ENCODE results near the gene IL18RAP. TPM values are rescaled to one million over a fixed set of nuclear protein-coding genes. Genes with fewer than 3 reads are reported as not detected.

IL18RAP gene
- total RNA-seq, 1 donor from 2014 or later = not detected

DNA sequence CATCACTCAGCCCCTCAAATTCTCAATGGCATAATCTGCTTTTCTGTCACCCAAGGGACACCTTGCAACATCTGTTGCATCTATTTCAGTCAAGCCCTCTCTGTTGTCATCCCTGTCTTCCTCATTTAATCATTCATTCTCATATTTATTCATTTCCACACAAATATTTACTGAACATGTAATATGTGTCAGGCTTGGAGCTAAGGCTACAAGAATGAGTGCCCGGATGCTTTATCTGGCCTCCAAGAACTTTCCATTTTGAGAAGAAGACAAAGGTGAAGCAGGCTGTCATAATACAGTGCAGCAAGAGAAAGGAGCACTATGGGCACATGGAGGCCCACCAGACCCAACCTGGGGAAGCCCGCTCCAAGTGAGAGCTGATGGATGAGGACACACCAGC lies 15.6 kb downstream of the IL18RAP start:
- no peaks in the 10 kb centered on the region for H3K9me3 Mint-ChIP-seq (ENCODE audit: unreplicated experiment)
- no peak overlapping the region for H3K27ac Mint-ChIP-seq (ENCODE audit: unreplicated experiment)
- H3K27me3 Mint-ChIP-seq (ENCODE audit: unreplicated experiment) = no peaks in the 10 kb centered on the region
- DNase-seq (ENCODE audit: low spot score) = no peak
- H3K36me3 Mint-ChIP-seq (ENCODE audit: low read depth, unreplicated experiment) = no peaks in the 10 kb centered on the region
- H3K4me3 Mint-ChIP-seq (ENCODE audit: unreplicated experiment) = no peak overlapping the region
- TF ChIP-seq, protein P1, sequence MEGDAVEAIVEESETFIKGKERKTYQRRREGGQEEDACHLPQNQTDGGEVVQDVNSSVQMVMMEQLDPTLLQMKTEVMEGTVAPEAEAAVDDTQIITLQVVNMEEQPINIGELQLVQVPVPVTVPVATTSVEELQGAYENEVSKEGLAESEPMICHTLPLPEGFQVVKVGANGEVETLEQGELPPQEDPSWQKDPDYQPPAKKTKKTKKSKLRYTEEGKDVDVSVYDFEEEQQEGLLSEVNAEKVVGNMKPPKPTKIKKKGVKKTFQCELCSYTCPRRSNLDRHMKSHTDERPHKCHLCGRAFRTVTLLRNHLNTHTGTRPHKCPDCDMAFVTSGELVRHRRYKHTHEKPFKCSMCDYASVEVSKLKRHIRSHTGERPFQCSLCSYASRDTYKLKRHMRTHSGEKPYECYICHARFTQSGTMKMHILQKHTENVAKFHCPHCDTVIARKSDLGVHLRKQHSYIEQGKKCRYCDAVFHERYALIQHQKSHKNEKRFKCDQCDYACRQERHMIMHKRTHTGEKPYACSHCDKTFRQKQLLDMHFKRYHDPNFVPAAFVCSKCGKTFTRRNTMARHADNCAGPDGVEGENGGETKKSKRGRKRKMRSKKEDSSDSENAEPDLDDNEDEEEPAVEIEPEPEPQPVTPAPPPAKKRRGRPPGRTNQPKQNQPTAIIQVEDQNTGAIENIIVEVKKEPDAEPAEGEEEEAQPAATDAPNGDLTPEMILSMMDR (IDR thresholded peaks at IDR 0.05; ENCODE audit: unreplicated experiment) = no peak
- H3K4me1 Mint-ChIP-seq (ENCODE audit: unreplicated experiment) = peaks cover 6% of the 10 kb centered on the region

DNA sequence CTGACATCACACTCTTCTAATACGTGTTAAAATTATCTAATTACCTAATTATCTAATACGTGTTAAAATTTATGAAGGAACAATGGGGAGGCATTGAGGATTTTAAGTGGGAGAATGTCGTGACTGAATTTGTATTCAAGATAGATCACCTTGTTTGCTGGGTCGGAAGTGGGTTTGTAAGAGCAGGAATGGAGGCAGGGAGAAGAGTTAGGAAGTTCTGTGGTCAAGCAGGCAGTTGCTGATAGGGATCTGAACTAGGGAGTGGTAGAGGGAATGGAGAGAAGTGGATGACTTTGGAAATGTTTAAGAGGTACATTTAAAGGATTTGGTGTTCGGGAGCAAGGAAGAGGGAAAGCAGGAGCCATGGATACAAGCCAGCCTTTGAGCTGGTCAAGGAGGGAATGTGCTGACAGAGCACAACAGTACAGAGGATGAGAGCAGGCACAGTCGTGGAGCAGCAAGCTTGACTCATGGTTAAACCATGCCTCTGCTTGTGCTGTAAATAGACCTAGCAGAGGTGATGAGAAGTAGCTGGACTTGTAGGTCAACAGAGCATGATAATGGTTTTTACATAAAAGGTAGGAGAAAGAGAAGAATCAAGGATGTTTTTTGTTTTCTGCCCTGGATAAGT lies 16.2 kb downstream of the IL18RAP start:
- peaks cover 6% of the 10 kb centered on the region for H3K4me1 Mint-ChIP-seq (ENCODE audit: unreplicated experiment)
- DNase-seq (ENCODE audit: low spot score) = no peak
- no peaks in the 10 kb centered on the region for H3K27me3 Mint-ChIP-seq (ENCODE audit: unreplicated experiment)
- H3K4me3 Mint-ChIP-seq (ENCODE audit: unreplicated experiment) = no peak overlapping the region
- no peak overlapping the region for H3K27ac Mint-ChIP-seq (ENCODE audit: unreplicated experiment)
- TF ChIP-seq, protein P1 (IDR thresholded peaks at IDR 0.05; ENCODE audit: unreplicated experiment) = no peak
- no peaks in the 10 kb centered on the region for H3K36me3 Mint-ChIP-seq (ENCODE audit: low read depth, unreplicated experiment)
- H3K9me3 Mint-ChIP-seq (ENCODE audit: unreplicated experiment) = no peaks in the 10 kb centered on the region

DNA sequence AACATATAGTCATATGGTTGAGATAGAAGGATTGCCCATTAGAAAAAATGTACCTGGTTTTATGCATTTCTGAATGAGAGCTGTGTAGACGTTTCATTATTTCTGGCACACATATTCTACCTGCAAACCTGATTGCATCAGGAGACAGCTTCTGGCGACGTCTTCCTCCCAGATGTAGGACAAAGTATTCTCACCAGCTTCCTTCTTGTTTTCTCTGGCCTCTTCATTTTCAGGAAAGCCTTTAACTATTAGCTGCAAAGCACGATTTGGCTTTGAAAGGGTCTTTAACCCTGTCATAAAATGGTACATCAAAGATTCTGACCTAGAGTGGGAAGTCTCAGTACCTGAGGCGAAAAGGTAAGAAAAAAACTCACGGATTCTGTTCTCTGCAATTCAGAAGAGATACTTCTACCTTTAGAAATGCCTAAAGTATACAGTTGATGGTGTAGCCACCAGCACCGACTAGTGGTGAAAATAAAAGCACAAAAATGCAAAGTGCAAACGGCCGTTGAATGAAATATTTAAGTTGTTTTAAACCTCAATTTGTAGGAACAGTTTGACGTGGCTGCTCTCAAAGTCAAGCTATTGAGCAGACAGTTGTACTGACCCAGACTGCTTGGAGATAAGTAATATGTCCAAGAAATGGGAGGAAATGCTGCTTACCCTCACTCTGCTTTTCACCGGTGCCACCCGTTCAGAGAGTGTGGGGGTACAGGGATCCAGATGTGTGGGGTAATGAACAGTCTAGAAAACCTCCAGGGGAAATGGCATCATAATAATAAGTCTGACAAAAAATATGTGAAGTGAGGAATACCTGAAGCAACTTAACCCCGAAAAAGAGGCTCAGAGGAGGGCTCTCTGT lies 20.2 kb downstream of the IL18RAP start:
- Mint-ChIP-seq H3K27ac (ENCODE audit: unreplicated experiment) (no peak overlapping the region), H3K9me3 (ENCODE audit: unreplicated experiment) (no peaks in the 10 kb centered on the region), H3K4me1 (ENCODE audit: unreplicated experiment) (no peaks in the 10 kb centered on the region), H3K27me3 (ENCODE audit: unreplicated experiment) (no peaks in the 10 kb centered on the region), H3K36me3 (ENCODE audit: low read depth, unreplicated experiment) (no peaks in the 10 kb centered on the region), H3K4me3 (ENCODE audit: unreplicated experiment) (no peak overlapping the region)
- peak; percentile 33 for DNase-seq (ENCODE audit: low spot score)
- TF ChIP-seq, protein P1 (IDR thresholded peaks at IDR 0.05; ENCODE audit: unreplicated experiment) = peak; percentile 68

DNA sequence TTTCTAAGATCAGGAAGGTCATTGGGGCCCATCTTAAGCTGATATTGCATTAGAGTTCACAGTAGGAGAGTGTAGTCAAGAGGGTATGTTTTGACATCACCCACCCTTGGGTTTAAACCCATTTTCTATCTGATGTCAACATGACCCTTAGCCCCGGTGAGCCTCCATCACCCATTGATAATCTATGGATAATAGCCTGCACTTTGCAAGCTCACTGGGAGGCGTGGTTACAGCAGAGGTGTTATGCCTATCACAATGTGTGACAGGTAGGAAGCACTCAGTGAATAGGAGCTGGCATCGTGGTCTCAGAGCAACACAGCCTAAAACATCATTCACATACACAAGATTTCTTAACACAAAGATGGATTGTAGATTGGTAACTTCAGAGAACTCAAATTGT lies 21.3 kb downstream of the IL18RAP start:
- Mint-ChIP-seq H3K27me3 (ENCODE audit: unreplicated experiment) (no peaks in the 10 kb centered on the region), H3K9me3 (ENCODE audit: unreplicated experiment) (no peaks in the 10 kb centered on the region), H3K4me1 (ENCODE audit: unreplicated experiment) (no peaks in the 10 kb centered on the region), H3K4me3 (ENCODE audit: unreplicated experiment) (no peak overlapping the region), H3K36me3 (ENCODE audit: low read depth, unreplicated experiment) (no peaks in the 10 kb centered on the region), H3K27ac (ENCODE audit: unreplicated experiment) (no peak overlapping the region)
- TF ChIP-seq, protein P1 (IDR thresholded peaks at IDR 0.05; ENCODE audit: unreplicated experiment) = no peak
- no peak for DNase-seq (ENCODE audit: low spot score)

DNA sequence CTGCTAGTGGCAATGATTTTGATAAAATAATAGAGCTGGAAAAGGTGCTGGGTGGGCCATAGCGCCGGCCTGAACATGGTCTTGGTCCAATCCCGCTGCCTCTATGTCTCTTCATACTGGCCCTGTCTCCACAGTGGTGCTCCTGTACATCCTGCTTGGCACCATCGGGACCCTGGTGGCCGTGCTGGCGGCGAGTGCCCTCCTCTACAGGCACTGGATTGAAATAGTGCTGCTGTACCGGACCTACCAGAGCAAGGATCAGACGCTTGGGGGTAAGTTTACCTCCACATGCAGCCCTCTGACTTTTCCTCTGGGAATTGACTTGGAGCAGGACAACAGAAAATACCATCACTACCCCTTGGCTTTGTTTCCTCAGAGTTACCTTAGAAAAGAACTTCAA lies 24.0 kb downstream of the IL18RAP start:
- H3K9me3 Mint-ChIP-seq (ENCODE audit: unreplicated experiment) = no peaks in the 10 kb centered on the region
- no peak overlapping the region for H3K27ac Mint-ChIP-seq (ENCODE audit: unreplicated experiment)
- TF ChIP-seq, protein P1 (IDR thresholded peaks at IDR 0.05; ENCODE audit: unreplicated experiment) = no peak
- no peaks in the 10 kb centered on the region for H3K4me1 Mint-ChIP-seq (ENCODE audit: unreplicated experiment)
- H3K27me3 Mint-ChIP-seq (ENCODE audit: unreplicated experiment) = no peaks in the 10 kb centered on the region
- no peaks in the 10 kb centered on the region for H3K36me3 Mint-ChIP-seq (ENCODE audit: low read depth, unreplicated experiment)
- H3K4me3 Mint-ChIP-seq (ENCODE audit: unreplicated experiment) = no peak overlapping the region
- DNase-seq (ENCODE audit: low spot score) = no peak
